ENCODE measurements around the gene LRCH4. TPM values are rescaled to one million over a fixed set of nuclear protein-coding genes. Genes with fewer than 3 reads are reported as not detected.

LRCH4 gene
- 41.8 TPM for total RNA-seq
- long read RNA-seq, partial matches to known transcripts, result 1 of 6 reads
- long read RNA-seq, other reads (novel, unspliced or antisense), result 5 of 6 reads

- no peak for DNase-seq (ENCODE audit: low spot score)
These were observed at the start of gene LRCH4 for GRCh38 chr7:100585511-100586265. Gene LRCH4, minus strand, starts transcription at chr7:100586129. Its CDS starts 29 bp downstream, at chr7:100586100.

GRCh38 chr7:100632951-100633717 lies 47.2 kb upstream of the LRCH4 start:
- DNase-seq (ENCODE audit: low spot score), result no peak

- no peak for DNase-seq (ENCODE audit: low spot score)
These were observed 44.1 kb upstream of the LRCH4 start for GRCh38 chr7:100630066-100630465.

GRCh38 chr7:100629117-100629716 lies 43.3 kb upstream of the LRCH4 start:
- DNase-seq (ENCODE audit: low spot score), result no peak

- no peak for DNase-seq (ENCODE audit: low spot score)
These were observed 41.3 kb upstream of the LRCH4 start for GRCh38 chr7:100627238-100627549.

GRCh38 chr7:100626530-100627237 lies 40.8 kb upstream of the LRCH4 start:
- DNase-seq (ENCODE audit: low spot score), result peak; percentile 95

- DNase-seq (ENCODE audit: low spot score), result no peak
These were observed 40.1 kb upstream of the LRCH4 start for GRCh38 chr7:100626055-100626454.

- DNase-seq (ENCODE audit: low spot score), result no peak
These were observed 38.3 kb upstream of the LRCH4 start for GRCh38 chr7:100623951-100624824.

- DNase-seq (ENCODE audit: low spot score), result no peak
These were observed 35.6 kb upstream of the LRCH4 start for GRCh38 chr7:100621554-100621953.

GRCh38 chr7:100620804-100621203 lies 34.9 kb upstream of the LRCH4 start:
- no peak for DNase-seq (ENCODE audit: low spot score)

GRCh38 chr7:100620239-100620638 lies 34.3 kb upstream of the LRCH4 start:
- no peak for DNase-seq (ENCODE audit: low spot score)

GRCh38 chr7:100614308-100614861 lies 28.5 kb upstream of the LRCH4 start:
- DNase-seq (ENCODE audit: low spot score), result no peak

GRCh38 chr7:100613412-100614175 lies 27.7 kb upstream of the LRCH4 start:
- DNase-seq (ENCODE audit: low spot score), result no peak

- no peak for DNase-seq (ENCODE audit: low spot score)
These were observed 26.9 kb upstream of the LRCH4 start for GRCh38 chr7:100612730-100613390.

GRCh38 chr7:100611983-100612729 lies 26.2 kb upstream of the LRCH4 start, which contains the start of gene MOSPD3:
Gene MOSPD3, plus strand, starts transcription at chr7:100612540. Its CDS starts 252 bp downstream, at chr7:100612792.
- DNase-seq (ENCODE audit: low spot score), result peak; percentile 99

- DNase-seq (ENCODE audit: low spot score), result no peak
These were observed 24.0 kb upstream of the LRCH4 start for GRCh38 chr7:100609958-100610357.

GRCh38 chr7:100607111-100607510 lies 21.2 kb upstream of the LRCH4 start:
- no peak for DNase-seq (ENCODE audit: low spot score)

- DNase-seq (ENCODE audit: low spot score), result no peak
These were observed 20.4 kb upstream of the LRCH4 start for GRCh38 chr7:100606313-100606712.
